ENCODE data around the gene EFNA4.

Gene EFNA4

GRCh38 chr1:155063550-155064110 is at the start of gene EFNA4:
EFNA4 (plus strand) TSS chr1:155063740; CDS start chr1:155063824, 84 bp downstream.
- peak; percentile 70 for DNase-seq (ENCODE audit: low read depth)

DNA sequence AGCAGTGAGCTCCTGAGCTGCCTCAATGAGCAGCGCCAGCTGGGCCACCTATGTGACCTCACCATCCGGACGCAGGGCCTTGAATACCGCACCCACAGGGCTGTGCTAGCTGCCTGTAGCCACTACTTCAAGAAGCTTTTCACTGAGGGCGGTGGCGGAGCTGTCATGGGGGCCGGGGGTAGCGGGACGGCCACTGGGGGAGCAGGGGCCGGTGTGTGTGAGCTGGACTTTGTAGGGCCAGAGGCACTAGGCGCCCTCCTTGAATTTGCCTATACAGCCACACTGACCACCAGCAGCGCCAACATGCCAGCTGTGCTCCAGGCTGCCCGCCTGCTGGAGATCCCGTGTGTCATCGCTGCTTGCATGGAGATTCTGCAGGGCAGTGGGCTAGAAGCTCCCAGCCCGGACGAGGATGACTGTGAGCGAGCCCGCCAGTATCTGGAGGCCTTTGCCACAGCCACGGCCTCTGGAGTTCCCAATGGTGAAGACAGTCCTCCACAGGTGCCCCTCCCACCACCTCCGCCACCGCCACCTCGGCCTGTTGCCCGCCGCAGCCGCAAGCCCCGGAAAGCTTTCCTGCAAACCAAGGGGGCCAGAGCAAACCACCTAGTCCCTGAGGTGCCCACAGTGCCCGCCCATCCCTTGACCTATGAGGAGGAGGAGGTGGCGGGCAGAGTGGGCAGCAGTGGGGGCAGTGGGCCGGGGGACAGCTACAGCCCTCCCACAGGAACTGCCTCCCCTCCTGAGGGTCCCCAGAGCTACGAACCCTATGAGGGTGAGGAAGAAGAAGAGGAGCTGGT is 48.6 kb upstream of the EFNA4 start:
- DNase-seq (ENCODE audit: low read depth) = no peak

- no peak for DNase-seq (ENCODE audit: low read depth)
Measured at GRCh38 chr1:155015527-155016230, 47.9 kb upstream of the EFNA4 start.

GRCh38 chr1:155016231-155016831 is 47.2 kb upstream of the EFNA4 start:
- DNase-seq (ENCODE audit: low read depth) = no peak

DNA sequence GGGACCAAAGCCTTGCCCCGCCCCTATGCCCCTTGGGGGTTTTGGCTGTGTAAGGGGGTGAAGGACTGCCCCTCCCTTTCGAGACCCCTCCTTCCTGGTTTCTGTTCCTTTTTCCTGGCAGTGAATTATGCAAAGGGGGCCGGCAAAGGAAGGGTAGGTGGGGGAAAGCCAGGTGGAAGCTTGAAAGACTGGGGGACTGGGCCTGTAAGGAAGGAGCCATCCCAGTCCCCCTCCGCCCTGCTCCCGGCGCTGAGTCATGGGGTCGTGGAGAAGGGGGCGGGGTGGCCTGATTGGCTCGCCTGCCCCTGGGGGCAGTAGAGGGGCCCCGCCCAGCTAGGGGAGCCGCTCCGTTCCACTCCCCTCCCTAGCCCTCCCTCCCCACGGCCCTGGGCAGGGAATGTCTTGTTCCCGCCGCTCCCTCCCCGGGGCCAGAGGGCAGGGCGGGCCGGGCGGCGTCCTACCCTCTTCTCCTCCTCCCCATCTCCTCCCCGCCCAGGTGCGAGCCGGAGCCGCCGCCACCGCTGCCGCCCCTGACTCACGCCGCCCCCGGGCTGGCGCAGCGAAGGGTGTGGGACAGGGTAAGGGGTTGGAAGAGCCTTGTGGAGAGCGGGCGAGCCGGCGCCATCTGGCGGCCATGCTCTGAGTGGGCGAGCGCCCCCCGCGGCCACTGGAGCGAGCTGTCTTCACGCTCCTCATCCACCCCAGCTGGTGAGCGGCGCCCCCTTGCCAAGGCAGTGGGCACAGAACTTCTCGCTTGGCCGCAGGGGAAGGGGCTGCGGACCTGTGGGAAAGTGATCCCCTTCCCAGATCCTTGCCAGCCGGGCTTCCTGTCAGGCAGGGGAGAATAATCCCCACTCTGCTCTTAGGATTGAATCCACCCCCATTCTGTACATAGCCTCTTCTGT is 46.2 kb upstream of the EFNA4 start:
- DNase-seq (ENCODE audit: low read depth) = peak; percentile 80

- DNase-seq (ENCODE audit: low read depth) = no peak
Measured at GRCh38 chr1:155017946-155018316, 45.6 kb upstream of the EFNA4 start.

DNA sequence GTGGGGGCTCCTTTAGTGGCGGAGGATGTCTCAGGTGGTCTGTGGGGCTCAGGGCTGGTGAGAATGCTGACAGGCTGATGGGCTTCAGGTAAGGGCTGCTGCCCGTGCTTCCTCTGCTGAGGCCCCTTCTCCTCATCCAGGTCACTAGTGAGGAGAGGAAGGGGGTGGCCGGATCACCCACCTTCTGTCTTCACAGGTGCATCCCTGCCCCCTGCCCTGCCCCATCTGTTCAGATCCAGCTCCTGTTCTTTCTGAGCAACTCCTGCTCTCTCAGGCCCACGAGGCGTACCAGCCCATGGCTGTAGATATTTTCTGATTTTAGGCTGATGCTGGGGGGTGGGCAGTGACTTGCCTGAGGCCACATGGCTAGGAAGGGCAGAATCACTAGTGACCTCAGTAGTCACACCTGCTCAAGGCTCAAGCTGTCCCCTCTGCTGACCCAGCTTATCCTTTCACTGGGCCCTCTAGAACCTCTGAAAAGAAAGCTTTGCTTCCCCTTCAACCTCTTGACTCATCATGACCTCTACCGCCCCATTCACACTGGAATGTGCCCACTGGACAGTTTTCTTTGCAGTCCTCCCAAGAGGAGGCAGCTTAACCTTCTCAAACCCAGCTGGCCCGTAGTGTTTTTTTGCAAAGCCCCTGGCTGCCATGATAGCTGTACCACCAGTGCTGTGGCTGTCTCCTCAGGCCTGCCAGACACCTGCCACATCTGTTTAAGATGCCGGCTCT is 44.8 kb upstream of the EFNA4 start:
- DNase-seq (ENCODE audit: low read depth) = no peak

- no peak for DNase-seq (ENCODE audit: low read depth)
Measured at GRCh38 chr1:155019377-155020245, 43.9 kb upstream of the EFNA4 start.

GRCh38 chr1:155022136-155022926 is 41.2 kb upstream of the EFNA4 start:
- DNase-seq (ENCODE audit: low read depth) = no peak

- no peak for DNase-seq (ENCODE audit: low read depth)
Measured at GRCh38 chr1:155022927-155023236, 40.7 kb upstream of the EFNA4 start.

DNA sequence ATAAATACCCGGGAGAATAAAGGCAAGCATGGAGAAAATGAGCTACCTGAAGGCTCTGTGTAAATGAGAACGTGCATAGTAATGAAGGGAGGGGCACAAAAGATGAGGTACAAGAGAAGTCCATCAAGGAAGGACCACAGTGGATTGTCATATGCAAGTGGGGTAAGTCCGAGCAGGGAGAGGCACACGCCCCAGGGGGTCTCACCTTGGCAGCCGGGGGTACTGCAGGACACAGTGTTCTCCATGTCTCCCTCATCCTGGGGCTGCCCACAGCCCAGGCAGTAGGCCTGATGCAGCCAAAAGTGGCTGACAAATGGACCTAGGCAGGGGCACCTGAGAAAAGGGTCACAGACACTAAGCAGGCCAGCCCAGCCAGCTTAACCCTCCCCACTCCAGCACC is 39.9 kb upstream of the EFNA4 start:
- no peak for DNase-seq (ENCODE audit: low read depth)

- no peak for DNase-seq (ENCODE audit: low read depth)
Measured at GRCh38 chr1:155024315-155024714, 39.2 kb upstream of the EFNA4 start.

- DNase-seq (ENCODE audit: low read depth) = no peak
Measured at GRCh38 chr1:155026154-155026553, 37.4 kb upstream of the EFNA4 start.

DNA sequence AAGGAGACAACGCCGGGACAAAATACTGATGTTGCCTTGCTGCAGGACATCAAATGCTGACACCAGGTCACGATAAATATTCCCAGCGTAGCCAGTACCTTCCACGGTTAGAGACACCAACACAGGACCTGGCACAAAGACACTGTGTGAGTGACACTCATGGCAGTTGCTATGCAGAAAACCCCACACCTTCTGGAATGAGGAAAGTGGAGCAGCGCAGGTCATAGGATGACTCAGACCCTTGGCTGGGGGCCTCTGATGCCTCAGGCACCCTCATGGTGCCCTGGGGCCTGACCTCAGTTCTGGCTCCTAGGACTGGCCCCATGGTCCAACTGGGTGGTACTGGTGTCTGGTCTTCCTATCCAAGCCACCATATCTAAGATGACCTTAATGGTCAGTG is 37.0 kb upstream of the EFNA4 start:
- DNase-seq (ENCODE audit: low read depth) = no peak

- DNase-seq (ENCODE audit: low read depth) = no peak
Measured at GRCh38 chr1:155029513-155030242, 33.9 kb upstream of the EFNA4 start.

DNA sequence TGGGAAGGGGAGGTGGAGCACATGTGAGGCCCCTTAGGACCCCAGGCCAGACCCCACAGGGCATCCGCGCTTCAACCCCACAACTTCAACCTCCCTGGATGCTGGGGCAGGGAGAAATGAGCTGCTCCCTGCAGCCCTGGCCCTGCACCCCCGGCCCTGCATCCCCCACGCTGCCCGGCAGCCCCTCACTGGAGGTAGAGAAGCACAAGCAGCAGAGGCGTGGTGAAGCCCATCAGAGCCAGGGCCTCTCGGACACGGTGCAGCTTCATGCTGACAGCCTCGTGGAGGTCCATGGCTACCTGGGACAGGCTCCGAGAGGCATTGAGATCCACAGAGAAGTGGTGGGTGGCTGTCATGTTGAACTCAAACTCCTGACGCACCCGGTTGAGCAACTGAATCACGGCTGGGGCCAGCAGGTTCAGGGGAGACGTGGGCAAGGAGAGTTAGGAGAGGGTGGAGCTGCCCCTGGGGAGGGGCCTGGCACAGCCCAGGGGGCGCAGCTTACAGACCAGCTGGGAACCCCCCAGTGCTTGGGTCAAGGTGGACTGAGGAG is 33.2 kb upstream of the EFNA4 start:
- no peak for DNase-seq (ENCODE audit: low read depth)

GRCh38 chr1:155030899-155031298 is 32.6 kb upstream of the EFNA4 start:
- DNase-seq (ENCODE audit: low read depth) = no peak

- no peak for DNase-seq (ENCODE audit: low read depth)
Measured at GRCh38 chr1:155032886-155033285, 30.7 kb upstream of the EFNA4 start.

All from stimulated activated CD8-positive, alpha-beta memory T cell treated with anti-CD3 and anti-CD28 coated beads, Interleukin-15, amount 100 ng/mL, for 1 hour (primary cell).